WTC11 (cell line): ENCODE results near the gene AQP2. TPM values are rescaled to one million over a fixed set of nuclear protein-coding genes. Genes with fewer than 3 reads are reported as not detected.

Experiments used
- ATAC-seq: fragments of 200-7000 bp; cut with Tn5 transposase; 2 replicates; pipeline ENCODE4 v1.10.0; 2021; ENCODE audit warnings: mild to moderate bottlenecking, moderate library complexity
- CTCF ChIA-PET: fragments of 300-600 bp; sonication (Branson Sonifier 250); formaldehyde crosslinking; loops from one replicate; lab custom pipeline; 2021; ENCODE audit warnings: antibody characterized with exemption; lab: Charles Lee
- POLR2A ChIA-PET: fragments of 350-600 bp; sonication (Branson Sonifier 250); formaldehyde crosslinking; loops from one replicate; lab custom pipeline; 2021; ENCODE audit warnings: antibody characterized with exemption; lab: Charles Lee
- DNase-seq: peaks from one replicate; pipeline ENCODE4 v3.0.0; 2021; ENCODE audit warnings: low spot score
- H3K27ac Mint-ChIP-seq: 2 replicates; pipeline ENCODE4 v1.8.0; 2021; ENCODE audit warnings: mixed read lengths
- H3K27me3 Mint-ChIP-seq: 2 replicates; pipeline ENCODE4 v1.8.0; 2021; ENCODE audit warnings: low read depth, mild to moderate bottlenecking, moderate library complexity, mixed read lengths
- H3K36me3 Mint-ChIP-seq: 2 replicates; pipeline ENCODE4 v1.8.0; 2021; ENCODE audit warnings: mixed read lengths
- H3K4me1 Mint-ChIP-seq: 2 replicates; pipeline ENCODE4 v1.8.0; 2022; ENCODE audit warnings: mixed read lengths
- H3K4me3 Mint-ChIP-seq: 2 replicates; pipeline ENCODE4 v1.8.0; 2021; ENCODE audit warnings: mild to moderate bottlenecking, moderate library complexity, mixed read lengths
- H3K9me3 Mint-ChIP-seq: 2 replicates; pipeline ENCODE4 v1.8.0; 2021; ENCODE audit warnings: mixed read lengths
- FOXJ3 ChIP-seq: sonication (generic); formaldehyde crosslinking; IDR thresholded peaks from 2 replicates; pipeline ENCODE4 v1.9.0; 2021; ENCODE audit warnings: missing genetic modification reagents, mild to moderate bottlenecking, borderline replicate concordance
- GABPB1 ChIP-seq: sonication (generic); formaldehyde crosslinking; IDR thresholded peaks from 2 replicates; pipeline ENCODE4 v1.8.1; 2023; ENCODE audit warnings: mild to moderate bottlenecking, missing genetic modification reagents
- JAZF1 ChIP-seq: fragments of 250-450 bp; sonication (Bioruptor Pico); IDR thresholded peaks from 2 replicates; pipeline ENCODE4 v1.9.0; 2021; ENCODE audit warnings: moderate library complexity, mild to moderate bottlenecking, inconsistent platforms
- MLX ChIP-seq: sonication (generic); formaldehyde crosslinking; IDR thresholded peaks from 2 replicates; pipeline ENCODE4 v1.8.1; 2023; ENCODE audit warnings: mild to moderate bottlenecking, missing genetic modification reagents, moderate library complexity
- NR3C1 ChIP-seq: sonication (generic); formaldehyde crosslinking; conservative IDR thresholded peaks from 2 replicates; pipeline ENCODE4 v1.8.1; 2023; ENCODE audit warnings: low read depth, mild to moderate bottlenecking, missing genetic modification reagents
- PRRX2 ChIP-seq: fragments of 250-450 bp; sonication (Bioruptor Pico); IDR thresholded peaks from 2 replicates; pipeline ENCODE4 v1.8.0; 2021; ENCODE audit warnings: mild to moderate bottlenecking
- TEAD4 ChIP-seq: sonication (generic); formaldehyde crosslinking; IDR thresholded peaks from 2 replicates; pipeline ENCODE4 v1.8.0; 2022; ENCODE audit warnings: mild to moderate bottlenecking, missing genetic modification reagents
- ZBTB21 ChIP-seq: sonication (generic); formaldehyde crosslinking; IDR thresholded peaks from 2 replicates; pipeline ENCODE4 v1.8.1; 2023; ENCODE audit warnings: mild to moderate bottlenecking, missing genetic modification reagents, borderline replicate concordance
- ZNF416 ChIP-seq: fragments of 250-450 bp; sonication (Bioruptor Pico); IDR thresholded peaks from 2 replicates; pipeline ENCODE4 v1.9.0; 2021; ENCODE audit warnings: mild to moderate bottlenecking, inconsistent platforms
- total RNA-seq: library from RNA; stranded (reverse); gene quantifications from 3 replicates; pipeline ENCODE4 v1.2.3, GENCODE V29; 2021
- TF ChIP-seq, protein P1 (sequence below): sonication (generic); formaldehyde crosslinking; IDR thresholded peaks from 2 replicates; pipeline ENCODE4 v1.8.1; 2022; ENCODE audit warnings: low read depth, mild to moderate bottlenecking, moderate library complexity, missing genetic modification reagents, borderline replicate concordance
- TF ChIP-seq, protein P2 (sequence below): fragments of 250-450 bp; sonication (Bioruptor Pico); IDR thresholded peaks from 2 replicates; pipeline ENCODE4 v1.9.0; 2021; ENCODE audit warnings: mild to moderate bottlenecking
- TF ChIP-seq, protein P3 (sequence below): fragments of 250-450 bp; sonication (Bioruptor Pico); IDR thresholded peaks from 2 replicates; pipeline ENCODE4 v1.9.0; 2021; ENCODE audit warnings: mild to moderate bottlenecking
- TF ChIP-seq, protein P4 (sequence below): sonication (generic); formaldehyde crosslinking; IDR thresholded peaks from 2 replicates; pipeline ENCODE4 v1.8.1; 2022; ENCODE audit warnings: mild to moderate bottlenecking, missing genetic modification reagents, moderate library complexity, borderline replicate concordance
- TF ChIP-seq, protein P5 (sequence below): sonication (generic); formaldehyde crosslinking; IDR thresholded peaks from 2 replicates; pipeline ENCODE4 v1.8.0; 2022; ENCODE audit warnings: mild to moderate bottlenecking, missing genetic modification reagents
- TF ChIP-seq, protein P6 (sequence below): sonication (generic); formaldehyde crosslinking; IDR thresholded peaks from 2 replicates; pipeline ENCODE4 v1.8.0; 2023; ENCODE audit warnings: missing genetic modification reagents, mild to moderate bottlenecking, borderline replicate concordance
- TF ChIP-seq, protein P7 (sequence below): fragments of 250-450 bp; sonication (Bioruptor Pico); IDR thresholded peaks from 2 replicates; pipeline ENCODE4 v2.1.2; 2022; ENCODE audit warnings: mild to moderate bottlenecking, moderate library complexity

AQP2 gene
- total RNA-seq, 1 experiment from 2014 or later = not detected

GRCh38 chr12:49947593-49948226 is 2.8 kb upstream of the AQP2 start:
- CTCF ChIA-PET = interaction anchor here (1.1 to 8.2 kb wide), 4 partner anchors 12 to 109 kb away, joined by 4 to 168 read pairs (median 66); partner anchors contain the start of genes AQP5 and AQP6
- TF ChIP-seq, protein P1, sequence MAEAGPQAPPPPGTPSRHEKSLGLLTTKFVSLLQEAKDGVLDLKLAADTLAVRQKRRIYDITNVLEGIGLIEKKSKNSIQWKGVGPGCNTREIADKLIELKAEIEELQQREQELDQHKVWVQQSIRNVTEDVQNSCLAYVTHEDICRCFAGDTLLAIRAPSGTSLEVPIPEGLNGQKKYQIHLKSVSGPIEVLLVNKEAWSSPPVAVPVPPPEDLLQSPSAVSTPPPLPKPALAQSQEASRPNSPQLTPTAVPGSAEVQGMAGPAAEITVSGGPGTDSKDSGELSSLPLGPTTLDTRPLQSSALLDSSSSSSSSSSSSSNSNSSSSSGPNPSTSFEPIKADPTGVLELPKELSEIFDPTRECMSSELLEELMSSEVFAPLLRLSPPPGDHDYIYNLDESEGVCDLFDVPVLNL (CRISPR knock-in tag) = no peak
- TF ChIP-seq, protein P2, sequence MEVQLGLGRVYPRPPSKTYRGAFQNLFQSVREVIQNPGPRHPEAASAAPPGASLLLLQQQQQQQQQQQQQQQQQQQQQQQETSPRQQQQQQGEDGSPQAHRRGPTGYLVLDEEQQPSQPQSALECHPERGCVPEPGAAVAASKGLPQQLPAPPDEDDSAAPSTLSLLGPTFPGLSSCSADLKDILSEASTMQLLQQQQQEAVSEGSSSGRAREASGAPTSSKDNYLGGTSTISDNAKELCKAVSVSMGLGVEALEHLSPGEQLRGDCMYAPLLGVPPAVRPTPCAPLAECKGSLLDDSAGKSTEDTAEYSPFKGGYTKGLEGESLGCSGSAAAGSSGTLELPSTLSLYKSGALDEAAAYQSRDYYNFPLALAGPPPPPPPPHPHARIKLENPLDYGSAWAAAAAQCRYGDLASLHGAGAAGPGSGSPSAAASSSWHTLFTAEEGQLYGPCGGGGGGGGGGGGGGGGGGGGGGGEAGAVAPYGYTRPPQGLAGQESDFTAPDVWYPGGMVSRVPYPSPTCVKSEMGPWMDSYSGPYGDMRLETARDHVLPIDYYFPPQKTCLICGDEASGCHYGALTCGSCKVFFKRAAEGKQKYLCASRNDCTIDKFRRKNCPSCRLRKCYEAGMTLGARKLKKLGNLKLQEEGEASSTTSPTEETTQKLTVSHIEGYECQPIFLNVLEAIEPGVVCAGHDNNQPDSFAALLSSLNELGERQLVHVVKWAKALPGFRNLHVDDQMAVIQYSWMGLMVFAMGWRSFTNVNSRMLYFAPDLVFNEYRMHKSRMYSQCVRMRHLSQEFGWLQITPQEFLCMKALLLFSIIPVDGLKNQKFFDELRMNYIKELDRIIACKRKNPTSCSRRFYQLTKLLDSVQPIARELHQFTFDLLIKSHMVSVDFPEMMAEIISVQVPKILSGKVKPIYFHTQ (CRISPR knock-in tag) = no peak
- TF ChIP-seq, protein P3, sequence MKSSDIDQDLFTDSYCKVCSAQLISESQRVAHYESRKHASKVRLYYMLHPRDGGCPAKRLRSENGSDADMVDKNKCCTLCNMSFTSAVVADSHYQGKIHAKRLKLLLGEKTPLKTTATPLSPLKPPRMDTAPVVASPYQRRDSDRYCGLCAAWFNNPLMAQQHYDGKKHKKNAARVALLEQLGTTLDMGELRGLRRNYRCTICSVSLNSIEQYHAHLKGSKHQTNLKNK (CRISPR knock-in tag) = no peak
- TF ChIP-seq GABPB1 (CRISPR knock-in tag) (no peak), NR3C1 (no peak), TEAD4 (CRISPR knock-in tag) (no peak), JAZF1 (CRISPR knock-in tag) (no peak), ZNF416 (CRISPR knock-in tag) (no peak)
- TF ChIP-seq, protein P4, sequence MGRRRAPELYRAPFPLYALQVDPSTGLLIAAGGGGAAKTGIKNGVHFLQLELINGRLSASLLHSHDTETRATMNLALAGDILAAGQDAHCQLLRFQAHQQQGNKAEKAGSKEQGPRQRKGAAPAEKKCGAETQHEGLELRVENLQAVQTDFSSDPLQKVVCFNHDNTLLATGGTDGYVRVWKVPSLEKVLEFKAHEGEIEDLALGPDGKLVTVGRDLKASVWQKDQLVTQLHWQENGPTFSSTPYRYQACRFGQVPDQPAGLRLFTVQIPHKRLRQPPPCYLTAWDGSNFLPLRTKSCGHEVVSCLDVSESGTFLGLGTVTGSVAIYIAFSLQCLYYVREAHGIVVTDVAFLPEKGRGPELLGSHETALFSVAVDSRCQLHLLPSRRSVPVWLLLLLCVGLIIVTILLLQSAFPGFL (CRISPR knock-in tag) = no peak
- no peak for ATAC-seq
- Mint-ChIP-seq H3K4me1 (peaks cover 30% of the 10 kb centered on the region), H3K36me3 (no peaks in the 10 kb centered on the region), H3K4me3 (no peak overlapping the region), H3K27ac (no peak overlapping the region), H3K27me3 (peaks cover 9% of the 10 kb centered on the region; the same call in 1 of the 2 replicates), H3K9me3 (no peaks in the 10 kb centered on the region)
- DNase-seq = no peak
- POLR2A ChIA-PET = interaction anchor here (0.6 kb wide), 1 partner anchor 812 kb away, joined by 10 read pairs; no protein-coding TSS in a partner anchor

DNA sequence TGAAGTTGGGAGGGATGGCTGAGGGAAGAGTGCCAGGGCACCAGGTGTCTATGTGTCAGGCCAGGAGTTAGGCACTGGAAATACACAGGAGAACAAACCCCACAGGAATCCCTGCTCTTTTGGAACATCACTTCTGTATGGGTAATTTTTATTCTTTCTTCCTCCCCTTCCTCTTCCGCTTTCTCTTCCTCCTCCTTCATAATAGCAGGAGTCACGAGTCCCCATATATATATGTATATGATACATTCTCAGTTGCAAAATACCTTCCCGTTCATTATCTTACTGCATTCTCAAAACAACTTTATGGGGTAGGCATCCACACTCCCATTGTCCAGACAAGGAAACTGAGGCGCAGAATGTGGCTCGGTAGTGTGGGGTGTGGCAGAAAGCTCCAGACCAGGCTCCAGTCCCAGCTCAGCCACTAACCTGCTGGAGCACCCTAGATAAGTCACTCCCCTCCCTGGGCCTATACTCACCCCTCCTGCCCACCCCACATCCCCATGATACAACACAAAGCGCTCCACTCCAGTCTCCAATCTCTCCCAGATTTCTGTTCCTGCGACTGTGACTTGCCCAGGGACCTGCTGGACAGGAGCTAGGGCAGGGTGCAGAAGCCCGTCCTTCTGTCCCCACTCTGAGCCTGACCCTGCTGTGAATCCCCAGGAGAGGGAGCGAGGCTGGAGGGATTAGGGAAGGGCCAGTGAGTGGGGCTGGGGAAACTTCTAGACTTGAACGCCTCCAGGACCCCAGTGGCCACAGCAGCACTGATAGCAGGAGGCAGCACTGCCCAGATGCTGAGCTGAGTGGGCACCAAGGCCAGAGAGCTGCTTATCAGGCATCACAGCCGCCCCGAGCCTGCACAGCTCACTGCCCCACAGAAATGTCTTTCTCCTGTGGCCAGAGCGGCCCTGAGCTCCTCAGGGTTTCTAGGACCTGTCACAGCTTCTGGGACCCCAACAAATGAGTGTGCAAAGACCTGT is 1.4 kb upstream of the AQP2 start:
- no peak for DNase-seq
- Mint-ChIP-seq H3K27ac (no peak overlapping the region), H3K36me3 (no peaks in the 10 kb centered on the region), H3K4me3 (no peak overlapping the region), H3K27me3 (peaks cover 9% of the 10 kb centered on the region; the same call in 1 of the 2 replicates), H3K9me3 (no peaks in the 10 kb centered on the region), H3K4me1 (peaks cover 27% of the 10 kb centered on the region)
- no peak for ATAC-seq
- CTCF ChIA-PET = interaction anchor here (0.6 to 8.2 kb wide), 7 partner anchors 10 to 162 kb away, joined by 3 to 168 read pairs (median 4); partner anchors contain the start of genes AQP5 and AQP6
- POLR2A ChIA-PET = no interaction called here
- TF ChIP-seq MLX (CRISPR knock-in tag) (no peak), PRRX2 (CRISPR knock-in tag) (no peak), GABPB1 (CRISPR knock-in tag) (no peak), FOXJ3 (CRISPR knock-in tag) (no peak), ZBTB21 (no peak)
- TF ChIP-seq, protein P5, sequence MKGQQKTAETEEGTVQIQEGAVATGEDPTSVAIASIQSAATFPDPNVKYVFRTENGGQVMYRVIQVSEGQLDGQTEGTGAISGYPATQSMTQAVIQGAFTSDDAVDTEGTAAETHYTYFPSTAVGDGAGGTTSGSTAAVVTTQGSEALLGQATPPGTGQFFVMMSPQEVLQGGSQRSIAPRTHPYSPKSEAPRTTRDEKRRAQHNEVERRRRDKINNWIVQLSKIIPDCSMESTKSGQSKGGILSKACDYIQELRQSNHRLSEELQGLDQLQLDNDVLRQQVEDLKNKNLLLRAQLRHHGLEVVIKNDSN (CRISPR knock-in tag) = no peak
- TF ChIP-seq, protein P6, sequence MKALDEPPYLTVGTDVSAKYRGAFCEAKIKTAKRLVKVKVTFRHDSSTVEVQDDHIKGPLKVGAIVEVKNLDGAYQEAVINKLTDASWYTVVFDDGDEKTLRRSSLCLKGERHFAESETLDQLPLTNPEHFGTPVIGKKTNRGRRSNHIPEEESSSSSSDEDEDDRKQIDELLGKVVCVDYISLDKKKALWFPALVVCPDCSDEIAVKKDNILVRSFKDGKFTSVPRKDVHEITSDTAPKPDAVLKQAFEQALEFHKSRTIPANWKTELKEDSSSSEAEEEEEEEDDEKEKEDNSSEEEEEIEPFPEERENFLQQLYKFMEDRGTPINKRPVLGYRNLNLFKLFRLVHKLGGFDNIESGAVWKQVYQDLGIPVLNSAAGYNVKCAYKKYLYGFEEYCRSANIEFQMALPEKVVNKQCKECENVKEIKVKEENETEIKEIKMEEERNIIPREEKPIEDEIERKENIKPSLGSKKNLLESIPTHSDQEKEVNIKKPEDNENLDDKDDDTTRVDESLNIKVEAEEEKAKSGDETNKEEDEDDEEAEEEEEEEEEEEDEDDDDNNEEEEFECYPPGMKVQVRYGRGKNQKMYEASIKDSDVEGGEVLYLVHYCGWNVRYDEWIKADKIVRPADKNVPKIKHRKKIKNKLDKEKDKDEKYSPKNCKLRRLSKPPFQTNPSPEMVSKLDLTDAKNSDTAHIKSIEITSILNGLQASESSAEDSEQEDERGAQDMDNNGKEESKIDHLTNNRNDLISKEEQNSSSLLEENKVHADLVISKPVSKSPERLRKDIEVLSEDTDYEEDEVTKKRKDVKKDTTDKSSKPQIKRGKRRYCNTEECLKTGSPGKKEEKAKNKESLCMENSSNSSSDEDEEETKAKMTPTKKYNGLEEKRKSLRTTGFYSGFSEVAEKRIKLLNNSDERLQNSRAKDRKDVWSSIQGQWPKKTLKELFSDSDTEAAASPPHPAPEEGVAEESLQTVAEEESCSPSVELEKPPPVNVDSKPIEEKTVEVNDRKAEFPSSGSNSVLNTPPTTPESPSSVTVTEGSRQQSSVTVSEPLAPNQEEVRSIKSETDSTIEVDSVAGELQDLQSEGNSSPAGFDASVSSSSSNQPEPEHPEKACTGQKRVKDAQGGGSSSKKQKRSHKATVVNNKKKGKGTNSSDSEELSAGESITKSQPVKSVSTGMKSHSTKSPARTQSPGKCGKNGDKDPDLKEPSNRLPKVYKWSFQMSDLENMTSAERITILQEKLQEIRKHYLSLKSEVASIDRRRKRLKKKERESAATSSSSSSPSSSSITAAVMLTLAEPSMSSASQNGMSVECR (CRISPR knock-in tag) = no peak
- TF ChIP-seq, protein P7, sequence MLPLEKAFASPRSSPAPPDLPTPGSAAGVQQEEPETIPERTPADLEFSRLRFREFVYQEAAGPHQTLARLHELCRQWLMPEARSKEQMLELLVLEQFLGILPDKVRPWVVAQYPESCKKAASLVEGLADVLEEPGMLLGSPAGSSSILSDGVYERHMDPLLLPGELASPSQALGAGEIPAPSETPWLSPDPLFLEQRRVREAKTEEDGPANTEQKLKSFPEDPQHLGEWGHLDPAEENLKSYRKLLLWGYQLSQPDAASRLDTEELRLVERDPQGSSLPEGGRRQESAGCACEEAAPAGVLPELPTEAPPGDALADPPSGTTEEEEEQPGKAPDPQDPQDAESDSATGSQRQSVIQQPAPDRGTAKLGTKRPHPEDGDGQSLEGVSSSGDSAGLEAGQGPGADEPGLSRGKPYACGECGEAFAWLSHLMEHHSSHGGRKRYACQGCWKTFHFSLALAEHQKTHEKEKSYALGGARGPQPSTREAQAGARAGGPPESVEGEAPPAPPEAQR (CRISPR knock-in tag) = no peak
